IMR-90 (cell line): ENCODE measurements around the gene MFSD2A. TPM values are rescaled to one million over a fixed set of nuclear protein-coding genes. Genes with fewer than 3 reads are reported as not detected.

Experiments
- ATAC-seq: fragments of 200-7000 bp; cut with Tn5 transposase; 2 replicates; pipeline ENCODE4 v1.9.1; 2020; ENCODE audit warnings: low read depth, mild to moderate bottlenecking, moderate library complexity
- BruUV-seq: library from RNA; stranded (reverse); fragments of 400-500 nt; replicated peaks from 2 replicates; lab custom pipeline; 2021; lab: Mats Ljungman, UMichigan
- CTCF ChIA-PET: fragments of 300-600 bp; formaldehyde crosslinking; extraction: SDS; loops from one replicate; lab custom pipeline; 2021; ENCODE audit warnings: antibody characterized with exemption; lab: Yijun Ruan, JAX
- POLR2A ChIA-PET: fragments of 300-600 bp; sonication (Branson Sonifier 250); formaldehyde crosslinking; loops from one replicate; lab custom pipeline; 2022; ENCODE audit warnings: antibody characterized with exemption; ENCODE audit not compliant: unreplicated experiment; lab: Charles Lee
- DNase-seq: peaks from one replicate; pipeline ENCODE4 v3.0.0; 2013
- H2AFZ ChIP-seq: replicated peaks from 2 replicates; pipeline ENCODE3; 2013; ENCODE audit warnings: low read length, mild to moderate bottlenecking; ENCODE audit not compliant: poor library complexity
- H2AK5ac ChIP-seq: 2 replicates; pipeline ENCODE4 v1.6.1; 2013; ENCODE audit warnings: low read depth, low read length, inconsistent platforms
- H2AK9ac ChIP-seq: replicated peaks from 2 replicates; pipeline ENCODE3; 2013; ENCODE audit warnings: mild to moderate bottlenecking, low read depth, low read length, moderate library complexity; ENCODE audit not compliant: poor library complexity
- H2BK120ac ChIP-seq: 2 replicates; pipeline ENCODE4 v1.6.1; 2013; ENCODE audit warnings: low read depth, low read length, inconsistent platforms
- H2BK15ac ChIP-seq: 3 replicates; pipeline ENCODE4 v1.6.1; 2013; ENCODE audit warnings: low read depth, low read length, inconsistent platforms
- H2BK20ac ChIP-seq: 2 replicates; pipeline ENCODE4 v1.6.1; 2013; ENCODE audit warnings: low read depth, mild to moderate bottlenecking, inconsistent platforms, low read length, moderate library complexity
- H2BK5ac ChIP-seq: 2 replicates; pipeline ENCODE4 v1.6.1; 2013; ENCODE audit warnings: mild to moderate bottlenecking, low read depth, low read length, inconsistent platforms; ENCODE audit not compliant: poor library complexity, severe bottlenecking
- H3K14ac ChIP-seq: replicated peaks from 2 replicates; pipeline ENCODE4 v1.6.1; 2013; ENCODE audit warnings: low read depth, low read length, inconsistent platforms
- H3K18ac ChIP-seq: 2 replicates; pipeline ENCODE4 v1.6.1; 2013; ENCODE audit warnings: low read depth, low read length, control low read depth
- H3K23ac ChIP-seq: 2 replicates; pipeline ENCODE4 v1.6.1; 2013; ENCODE audit warnings: low read depth, low read length, inconsistent platforms
- H3K27ac ChIP-seq: 2 replicates; pipeline ENCODE4 v1.5.1; 2013; ENCODE audit warnings: mild to moderate bottlenecking, control low read depth, low read length; ENCODE audit not compliant: insufficient read depth
- H3K27me3 ChIP-seq: 2 replicates; pipeline ENCODE4 v1.6.1; 2013; ENCODE audit warnings: low read length; ENCODE audit not compliant: control insufficient read depth, insufficient read depth
- H3K36me3 ChIP-seq: 2 replicates; pipeline ENCODE4 v1.6.1; 2013; ENCODE audit warnings: low read length, mixed read lengths; ENCODE audit not compliant: control insufficient read depth, insufficient read depth
- H3K4ac ChIP-seq: 2 replicates; pipeline ENCODE4 v1.6.1; 2013; ENCODE audit warnings: low read depth, low read length, inconsistent platforms
- H3K4me1 ChIP-seq: 2 replicates; pipeline ENCODE4 v1.6.1; 2013; ENCODE audit warnings: low read length, mixed read lengths; ENCODE audit not compliant: control insufficient read depth, insufficient read depth
- H3K4me2 ChIP-seq: 2 replicates; pipeline ENCODE4 v1.6.1; 2013; ENCODE audit warnings: low read depth, mild to moderate bottlenecking, control low read depth, low read length, moderate library complexity
- H3K4me3 ChIP-seq: 2 replicates; pipeline ENCODE4 v1.5.1; 2013; ENCODE audit warnings: low read depth, mild to moderate bottlenecking, control low read depth, low read length, moderate library complexity; ENCODE audit not compliant: insufficient read depth
- H3K56ac ChIP-seq: 2 replicates; pipeline ENCODE4 v1.6.1; 2013; ENCODE audit warnings: low read length, inconsistent platforms; ENCODE audit not compliant: insufficient read depth; ENCODE audit errors: extremely low read depth
- H3K79me1 ChIP-seq, 2 experiments: 2 replicates each; pipeline ENCODE4 v1.6.1; 2013; ENCODE audit warnings: low read length in 2 of 2, inconsistent platforms in 1 of 2, low read depth in 1 of 2
- H3K9ac ChIP-seq: 2 replicates; pipeline ENCODE4 v1.6.1; 2013; ENCODE audit warnings: low read depth, low read length, control low read depth
- H3K9me1 ChIP-seq: 2 replicates; pipeline ENCODE4 v1.6.1; 2013; ENCODE audit warnings: low read length, inconsistent platforms; ENCODE audit not compliant: insufficient read depth
- H3K9me3 ChIP-seq: 2 replicates; pipeline ENCODE4 v1.6.1; 2013; ENCODE audit warnings: low read length; ENCODE audit not compliant: control insufficient read depth, insufficient read depth
- H4K20me1 ChIP-seq: 2 replicates; pipeline ENCODE4 v1.6.1; 2013; ENCODE audit warnings: low read length, inconsistent platforms; ENCODE audit not compliant: insufficient read depth
- H4K5ac ChIP-seq: 2 replicates; pipeline ENCODE4 v1.6.1; 2013; ENCODE audit warnings: mild to moderate bottlenecking, low read depth, low read length, control low read depth
- H4K8ac ChIP-seq, 2 experiments: 2 replicates each; pipeline ENCODE4 v1.6.1; 2013; ENCODE audit warnings: low read depth in 2 of 2, low read length in 2 of 2, control low read depth in 1 of 2, inconsistent platforms in 1 of 2
- H4K91ac ChIP-seq: 2 replicates; pipeline ENCODE4 v1.6.1; 2013; ENCODE audit warnings: low read depth, low read length, inconsistent platforms; ENCODE audit not compliant: insufficient read depth
- BHLHE40 ChIP-seq: fragments of 150-350 bp; IDR thresholded peaks from 2 replicates; pipeline ENCODE4 v1.6.1; 2016; ENCODE audit warnings: mild to moderate bottlenecking, low read depth, low read length
- CEBPB ChIP-seq: IDR thresholded peaks from 2 replicates; pipeline ENCODE4 v1.6.1; 2012; ENCODE audit warnings: low read depth, low read length, improper control_type of control experiment
- CHD1 ChIP-seq: IDR thresholded peaks from 2 replicates; pipeline ENCODE4 v1.6.1; 2012; ENCODE audit warnings: low read depth, low read length, improper control_type of control experiment
- CTCF ChIP-seq: conservative IDR thresholded peaks from 2 replicates; pipeline ENCODE4 v1.5.1; 2012; ENCODE audit warnings: mild to moderate bottlenecking, low read depth, low read length, improper control_type of control experiment
- ELK1 ChIP-seq: fragments of 150-350 bp; IDR thresholded peaks from 2 replicates; pipeline ENCODE4 v1.6.1; 2016; ENCODE audit warnings: low read depth, mild to moderate bottlenecking, low read length, moderate library complexity, borderline replicate concordance
- FOS ChIP-seq: fragments of 150-350 bp; IDR thresholded peaks from 2 replicates; pipeline ENCODE4 v1.6.1; 2016; ENCODE audit warnings: low read depth, low read length
- MAFK ChIP-seq: IDR thresholded peaks from 2 replicates; pipeline ENCODE4 v1.6.1; 2012; ENCODE audit warnings: low read depth, low read length, improper control_type of control experiment
- MAZ ChIP-seq: IDR thresholded peaks from 2 replicates; pipeline ENCODE4 v1.6.1; 2012; ENCODE audit warnings: low read depth, mild to moderate bottlenecking, low read length, improper control_type of control experiment, moderate library complexity, borderline replicate concordance
- MXI1 ChIP-seq: IDR thresholded peaks from 2 replicates; pipeline ENCODE4 v1.6.1; 2012; ENCODE audit warnings: low read depth, mild to moderate bottlenecking, low read length, moderate library complexity, borderline replicate concordance
- NFE2L2 ChIP-seq: fragments of 150-350 bp; IDR thresholded peaks from 2 replicates; pipeline ENCODE4 v1.6.1; 2016; ENCODE audit warnings: low read depth, mild to moderate bottlenecking, low read length
- POLR2A ChIP-seq: IDR thresholded peaks from 2 replicates; pipeline ENCODE4 v1.6.1; 2012; ENCODE audit warnings: mild to moderate bottlenecking, low read depth, low read length
- RAD21 ChIP-seq: IDR thresholded peaks from 2 replicates; pipeline ENCODE4 v1.6.1; 2012; ENCODE audit warnings: low read length, improper control_type of control experiment
- RCOR1 ChIP-seq: IDR thresholded peaks from 2 replicates; pipeline ENCODE4 v1.6.1; 2012; ENCODE audit warnings: mild to moderate bottlenecking, low read length, improper control_type of control experiment; ENCODE audit not compliant: insufficient replicate concordance
- RFX5 ChIP-seq: IDR thresholded peaks from 2 replicates; pipeline ENCODE4 v1.8.0; 2012; ENCODE audit warnings: low read depth, mild to moderate bottlenecking, low read length, moderate library complexity
- SMC3 ChIP-seq: fragments of 150-350 bp; IDR thresholded peaks from 2 replicates; pipeline ENCODE4 v1.6.1; 2016; ENCODE audit warnings: low read depth, mild to moderate bottlenecking, antibody characterized with exemption, low read length, moderate library complexity
- USF2 ChIP-seq: fragments of 150-350 bp; IDR thresholded peaks from 2 replicates; pipeline ENCODE4 v1.6.1; 2017; ENCODE audit warnings: mild to moderate bottlenecking, antibody characterized with exemption, low read length, low read depth
- WGBS, 2 experiments: methylation state at CpG; one replicate each; pipeline versions ENCODE4 v1.1.5 to v1.1.7; 2013; ENCODE audit warnings: missing lambda C conversion rate in 2 of 2; ENCODE audit not compliant: insufficient read length in 1 of 2; ENCODE audit errors: extremely low coverage in 2 of 2; 5-methylcytosine and 5-hydroxymethylcytosine counted together
- dilution Hi-C: fragments of 300-500 bp; cut with HindIII; formaldehyde crosslinking; loops from one replicate; pipeline ENCODE4 v1.14.3; 2018; ENCODE audit warnings: low sequenced_read_pairs; ENCODE audit not compliant: unreplicated experiment
- in situ Hi-C: fragments of 300-500 bp; cut with MboI; formaldehyde crosslinking; loops from 3 replicates; pipeline ENCODE4 v1.14.3; 2019; ENCODE audit warnings: low sequenced_read_pairs, inconsistent platforms, mixed read lengths
- intact Hi-C: fragments of 100-400 bp; cut with micrococcal nuclease; formaldehyde crosslinking; loops from 2 replicates; pipeline ENCODE4 v1.10.0; 2022
- polyA plus RNA-seq, 3 experiments: library from polyadenylated mRNA; depleted of rRNA; stranded (reverse); fragments of >200 nt; gene quantifications; 2 replicates each; pipeline ENCODE4 v1.2.3, GENCODE V29; 2012; ENCODE audit warnings: low replicate concordance in 1 of 3
- total RNA-seq: library from RNA; depleted of rRNA; stranded (reverse); fragments of >200 nt; gene quantifications from 2 replicates; pipeline ENCODE4 v1.2.3, GENCODE V29; 2012

The MFSD2A gene
- total and polyA plus RNA-seq, 2 of the 4 experiments (the other 2 are of a cell fraction), result 5.7 to 7.3 TPM

GRCh38 chr1:39987869-39988268 lies 32.9 kb downstream of the MFSD2A start:
- no peaks in the 10 kb centered on the region for H3K79me1 ChIP-seq
- no peak overlapping the region for H2BK20ac ChIP-seq
- no peak overlapping the region; the same call in 1 of the 2 replicates for H3K23ac ChIP-seq
- no peaks in the 10 kb centered on the region for H3K9me1 ChIP-seq
- no peak overlapping the region for H2AFZ ChIP-seq
- no peaks in the 10 kb centered on the region for H3K9me3 ChIP-seq
- H2BK15ac ChIP-seq, result no peak overlapping the region
- no peaks in the 10 kb centered on the region for H3K27me3 ChIP-seq
- H3K27ac ChIP-seq, result no peak overlapping the region
- H4K8ac ChIP-seq, result no peak overlapping the region
- H4K5ac ChIP-seq, result no peak overlapping the region
- ATAC-seq (no peak), DNase-seq (no peak)
- no peak for TF ChIP-seq CTCF
- TF ChIP-seq POLR2A, result no peak
- no peak for TF ChIP-seq NFE2L2
- TF ChIP-seq MAFK, result no peak
- no peak for TF ChIP-seq RAD21
- no peak for TF ChIP-seq FOS
- TF ChIP-seq CEBPB, result no peak
- no peak for TF ChIP-seq RCOR1
- TF ChIP-seq CHD1, result no peak
- TF ChIP-seq ELK1, result no peak
- TF ChIP-seq BHLHE40, result no peak
- TF ChIP-seq MAZ, result no peak
- TF ChIP-seq RFX5, result no peak
- no peak for TF ChIP-seq SMC3
- TF ChIP-seq MXI1, result no peak
- TF ChIP-seq USF2, result no peak
- no peak overlapping the region for H3K9ac ChIP-seq
- in situ Hi-C loops, result no loop called here
- H3K4me3 ChIP-seq, result no peak overlapping the region
- no peak overlapping the region for H3K56ac ChIP-seq
- H4K20me1 ChIP-seq, result no peaks in the 10 kb centered on the region
- dilution Hi-C loops, result no loop called here
- H4K91ac ChIP-seq, result no peak overlapping the region
- no peak overlapping the region for H2AK9ac ChIP-seq
- H3K18ac ChIP-seq, result no peak overlapping the region
- H2BK120ac ChIP-seq, result no peak overlapping the region
- no peak overlapping the region for H3K4me2 ChIP-seq
- no TSS peak for BruUV-seq
- no peaks in the 10 kb centered on the region for H3K36me3 ChIP-seq
- no CpG with 5 or more reads among the region's 3 CpGs for WGBS, 2 experiments
- no peak overlapping the region for H3K4ac ChIP-seq
- ChIA-PET CTCF (interaction anchor here (0.6 kb wide), 1 partner anchor 44 kb away, joined by 3 read pairs; no protein-coding TSS in a partner anchor), POLR2A (no interaction called here)
- H2AK5ac ChIP-seq, result 0 out of 2 replicates have a peak overlapping the region, but pooled peaks have one; percentile 4
- H2BK5ac ChIP-seq, result no peak overlapping the region
- intact Hi-C loops, result no loop called here
- no peaks in the 10 kb centered on the region for H3K4me1 ChIP-seq
- H3K14ac ChIP-seq, result 0 out of 2 replicates have a peak overlapping the region, but pooled peaks have one; percentile 8
